Neural cell (in vitro differentiated cells): ENCODE data around the gene TUBA1A.

ENCODE experiments used
- EP300 ChIP-seq: fragments of 450-650 bp; conservative IDR thresholded peaks from 2 replicates; pipeline ENCODE4 v1.6.1; 2014; ENCODE audit warnings: antibody characterized with exemption, mild to moderate bottlenecking, moderate library complexity; ENCODE audit not compliant: poor library complexity, severe bottlenecking
- EZH2 ChIP-seq: fragments of 200-600, 300-800 bp; shearing (Covaris generic), sonication (generic); IDR thresholded peaks from 2 replicates; pipeline ENCODE4 v1.6.1; 2014; ENCODE audit warnings: antibody characterized with exemption, low read length, borderline replicate concordance, mild to moderate bottlenecking; ENCODE audit not compliant: insufficient read depth, poor library complexity, severe bottlenecking
- MXI1 ChIP-seq: fragments of 450-650 bp; conservative IDR thresholded peaks from 2 replicates; pipeline ENCODE4 v1.6.1; 2014; ENCODE audit warnings: antibody characterized with exemption, mild to moderate bottlenecking; ENCODE audit not compliant: poor library complexity, severe bottlenecking
- POLR2AphosphoS5 ChIP-seq: IDR thresholded peaks from 2 replicates; pipeline ENCODE4 v1.6.1; 2012
- REST ChIP-seq: IDR thresholded peaks from 2 replicates; pipeline ENCODE4 v1.6.1; 2012; ENCODE audit warnings: borderline replicate concordance
- SMC3 ChIP-seq: fragments of 450-650 bp; conservative IDR thresholded peaks from 2 replicates; pipeline ENCODE4 v1.6.1; 2014; ENCODE audit warnings: antibody characterized with exemption, mild to moderate bottlenecking, moderate library complexity; ENCODE audit not compliant: poor library complexity
- TAF1 ChIP-seq: IDR thresholded peaks from 2 replicates; pipeline ENCODE4 v1.6.1; 2012; ENCODE audit warnings: low read depth
- TF ChIP-seq, protein P1 (sequence below): fragments of 450-650 bp; IDR thresholded peaks from 2 replicates; pipeline ENCODE4 v1.5.1; 2014; ENCODE audit warnings: antibody characterized with exemption, mild to moderate bottlenecking, moderate library complexity; ENCODE audit not compliant: poor library complexity, severe bottlenecking

- TF ChIP-seq, protein P1, sequence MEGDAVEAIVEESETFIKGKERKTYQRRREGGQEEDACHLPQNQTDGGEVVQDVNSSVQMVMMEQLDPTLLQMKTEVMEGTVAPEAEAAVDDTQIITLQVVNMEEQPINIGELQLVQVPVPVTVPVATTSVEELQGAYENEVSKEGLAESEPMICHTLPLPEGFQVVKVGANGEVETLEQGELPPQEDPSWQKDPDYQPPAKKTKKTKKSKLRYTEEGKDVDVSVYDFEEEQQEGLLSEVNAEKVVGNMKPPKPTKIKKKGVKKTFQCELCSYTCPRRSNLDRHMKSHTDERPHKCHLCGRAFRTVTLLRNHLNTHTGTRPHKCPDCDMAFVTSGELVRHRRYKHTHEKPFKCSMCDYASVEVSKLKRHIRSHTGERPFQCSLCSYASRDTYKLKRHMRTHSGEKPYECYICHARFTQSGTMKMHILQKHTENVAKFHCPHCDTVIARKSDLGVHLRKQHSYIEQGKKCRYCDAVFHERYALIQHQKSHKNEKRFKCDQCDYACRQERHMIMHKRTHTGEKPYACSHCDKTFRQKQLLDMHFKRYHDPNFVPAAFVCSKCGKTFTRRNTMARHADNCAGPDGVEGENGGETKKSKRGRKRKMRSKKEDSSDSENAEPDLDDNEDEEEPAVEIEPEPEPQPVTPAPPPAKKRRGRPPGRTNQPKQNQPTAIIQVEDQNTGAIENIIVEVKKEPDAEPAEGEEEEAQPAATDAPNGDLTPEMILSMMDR = no peak
- no peak for TF ChIP-seq EZH2
- no peak for TF ChIP-seq SMC3
- no peak for TF ChIP-seq POLR2AphosphoS5
- TF ChIP-seq TAF1 = no peak
- TF ChIP-seq EP300 = no peak
- TF ChIP-seq MXI1 = no peak
- TF ChIP-seq REST = no peak
These were observed 18.0 kb downstream of the TUBA1A start for GRCh38 chr12:49170924-49171323.
